Measurements from ENCODE around the gene TEAD4. TPM values are rescaled to one million over a fixed set of nuclear protein-coding genes. Genes with fewer than 3 reads are reported as not detected.

TEAD4 gene
- total RNA-seq, 1 donor from 2014 or later, result 5.1 TPM

DNA sequence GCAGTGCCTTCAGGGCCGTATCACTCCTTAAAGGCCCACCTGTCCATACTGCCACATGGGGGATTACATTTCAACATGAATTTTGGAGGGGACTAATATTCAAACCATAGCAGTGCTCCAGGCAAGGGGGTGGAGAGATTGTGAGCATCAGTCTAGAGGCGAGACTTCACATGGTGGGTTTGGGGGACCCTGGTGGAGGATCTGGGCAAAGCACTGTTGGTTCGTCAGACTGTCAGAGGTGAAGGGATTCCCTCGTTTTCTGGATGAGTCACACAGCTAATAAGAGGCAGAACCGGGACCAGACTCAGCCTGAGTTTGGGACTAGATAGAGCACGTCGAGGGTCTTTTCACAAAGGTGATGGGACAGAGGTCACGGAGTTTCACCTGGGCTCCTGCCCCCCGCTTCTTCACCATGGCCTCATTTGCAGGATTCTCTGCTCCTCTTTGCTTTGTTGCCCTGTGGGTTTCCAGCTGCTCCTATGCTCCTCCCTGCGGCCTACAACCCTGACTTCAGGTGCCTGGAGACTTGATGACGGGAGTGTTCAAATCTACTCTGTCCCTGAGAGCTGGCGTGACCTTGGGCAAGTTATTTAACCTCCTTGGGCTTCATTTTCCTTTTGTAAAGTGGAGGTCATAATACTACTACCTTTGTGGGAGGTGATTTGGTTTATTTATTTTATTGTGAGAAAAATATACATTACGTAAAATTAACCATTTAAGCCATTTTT, 41.5 kb downstream of the TEAD4 start:
- no peak for DNase-seq (ENCODE audit: low spot score)

DNA sequence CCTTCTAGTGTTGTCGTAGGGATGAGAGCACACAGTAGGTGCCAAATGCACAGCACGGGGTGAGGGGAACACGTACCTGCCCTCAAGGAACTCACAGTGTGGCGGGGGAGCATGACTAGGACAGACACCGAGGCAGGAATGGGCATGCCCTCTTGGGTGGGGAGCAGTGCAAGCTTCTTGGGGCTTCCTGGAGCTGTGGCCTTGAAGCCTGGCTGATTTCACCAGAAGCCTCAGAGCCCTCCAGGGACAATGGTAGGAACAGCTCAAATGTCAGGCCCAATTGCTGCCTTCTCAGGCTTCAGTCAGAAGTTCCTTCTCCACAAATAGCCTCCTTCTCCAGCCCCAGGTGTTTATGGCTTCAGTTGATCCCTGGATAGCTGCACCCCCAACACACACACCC, 43.4 kb downstream of the TEAD4 start:
- DNase-seq (ENCODE audit: low spot score), result no peak

DNA sequence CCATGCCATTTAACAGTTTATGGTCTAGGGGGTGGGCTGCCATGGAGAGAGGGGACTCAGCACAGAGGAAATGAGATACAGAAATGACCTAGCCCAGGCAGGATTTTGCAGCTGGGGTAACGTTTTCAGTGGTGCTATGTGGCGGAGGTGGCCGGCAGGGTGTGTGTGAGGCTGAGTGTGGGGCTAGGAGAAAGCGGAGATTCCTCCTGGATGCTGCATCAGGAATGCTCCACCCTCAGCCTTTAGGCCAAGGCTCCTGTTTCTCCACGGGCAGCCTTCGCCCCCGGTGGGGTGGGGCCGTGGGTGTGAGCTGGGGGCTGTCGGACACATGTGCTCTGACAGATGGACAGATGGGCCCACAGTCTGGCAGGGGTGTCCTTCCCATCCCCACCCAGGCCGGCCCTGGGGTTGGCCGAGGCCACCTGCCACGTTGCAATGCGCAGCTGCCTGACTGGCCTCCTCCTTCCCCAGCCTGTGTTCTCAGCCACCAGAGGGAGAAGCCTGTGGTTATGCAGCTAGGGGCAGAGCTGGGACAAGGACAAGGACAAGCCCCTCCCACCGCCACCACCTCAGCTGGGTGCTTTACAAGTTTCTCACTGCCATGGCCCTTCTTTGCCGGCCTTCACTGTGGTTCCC, 44.3 kb downstream of the TEAD4 start:
- DNase-seq (ENCODE audit: low spot score), result no peak

DNA sequence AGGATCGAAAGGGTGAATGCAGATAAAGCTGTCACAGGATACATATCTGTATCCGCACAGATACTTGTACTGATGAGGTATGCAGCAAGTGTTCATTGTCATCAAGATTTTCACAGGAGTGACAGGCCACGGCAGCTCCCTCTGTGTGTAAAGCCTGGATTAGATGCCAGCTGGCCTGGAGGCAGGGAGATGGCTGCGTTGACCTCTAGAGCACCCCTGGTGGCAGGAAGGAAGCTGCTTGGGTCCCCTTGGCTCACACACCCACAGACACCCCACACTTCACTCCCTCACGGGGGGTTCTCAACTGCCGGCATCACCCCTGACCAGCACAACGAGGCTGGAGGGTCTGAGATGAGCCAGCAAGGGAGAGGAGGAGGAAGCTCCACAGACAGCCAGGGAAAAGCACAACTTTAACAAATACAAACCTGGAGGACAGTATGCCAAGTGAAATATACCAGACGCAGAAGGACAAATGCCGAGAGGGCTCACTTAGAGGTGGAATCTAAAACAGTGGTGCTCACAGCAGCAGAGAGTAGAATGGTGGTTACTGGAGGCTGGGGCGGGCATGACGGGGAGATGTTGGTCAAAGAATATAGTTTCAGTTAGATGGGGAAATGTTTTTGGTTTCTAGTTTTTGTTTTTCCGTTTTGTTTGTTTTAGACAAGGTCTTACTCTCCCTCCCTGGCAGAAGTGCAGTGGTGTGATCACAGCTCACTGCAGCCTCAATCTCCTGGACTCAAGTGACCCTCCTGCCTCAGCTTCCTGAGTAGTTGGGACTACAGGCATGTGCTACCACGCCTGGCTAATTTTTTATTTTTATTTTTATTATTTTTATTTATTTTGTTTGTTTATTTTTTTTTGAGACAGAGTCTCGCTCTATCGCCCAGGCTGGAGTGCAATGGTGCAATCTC, 45.7 kb downstream of the TEAD4 start:
- no peak for DNase-seq (ENCODE audit: low spot score)

DNA sequence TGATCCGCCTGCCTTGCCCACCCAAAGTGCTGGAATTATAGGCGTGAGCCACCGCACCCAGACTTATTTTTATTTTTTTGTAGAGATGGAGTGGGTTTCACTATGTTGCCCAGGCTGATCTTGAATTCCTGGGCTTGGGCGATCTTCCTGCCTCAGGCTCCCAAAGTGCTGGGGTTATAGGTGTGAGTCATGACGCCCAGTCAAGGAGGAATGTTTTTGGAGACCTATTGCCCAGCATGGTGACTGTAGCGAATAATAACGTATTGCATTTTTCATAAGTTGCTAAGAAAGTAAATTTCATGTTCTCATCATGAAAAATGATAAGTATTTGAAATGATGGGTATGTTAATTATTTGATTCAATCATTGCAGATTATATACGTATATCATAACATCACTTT, 46.5 kb downstream of the TEAD4 start:
- no peak for DNase-seq (ENCODE audit: low spot score)

DNA sequence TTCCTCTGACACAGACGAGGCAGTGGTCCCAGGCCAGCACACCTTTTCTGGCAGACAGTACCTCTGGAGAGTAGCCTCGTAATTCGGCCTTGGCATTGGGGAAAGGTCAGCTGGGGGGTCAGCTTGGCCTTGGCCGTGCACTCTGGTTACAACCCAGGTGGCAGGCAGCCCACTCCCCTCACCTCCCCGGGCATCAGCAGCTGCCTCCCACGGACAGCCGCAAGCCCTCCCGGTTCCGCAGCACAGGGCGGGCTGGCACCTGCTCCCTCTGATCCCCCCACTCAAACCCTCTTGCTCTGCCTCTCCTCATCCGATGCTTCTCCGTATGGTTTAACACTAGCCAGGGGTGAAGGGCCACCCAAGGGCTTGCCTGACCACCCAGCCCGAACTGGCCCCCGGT, 50.6 kb downstream of the TEAD4 start:
- DNase-seq (ENCODE audit: low spot score), result no peak

DNA sequence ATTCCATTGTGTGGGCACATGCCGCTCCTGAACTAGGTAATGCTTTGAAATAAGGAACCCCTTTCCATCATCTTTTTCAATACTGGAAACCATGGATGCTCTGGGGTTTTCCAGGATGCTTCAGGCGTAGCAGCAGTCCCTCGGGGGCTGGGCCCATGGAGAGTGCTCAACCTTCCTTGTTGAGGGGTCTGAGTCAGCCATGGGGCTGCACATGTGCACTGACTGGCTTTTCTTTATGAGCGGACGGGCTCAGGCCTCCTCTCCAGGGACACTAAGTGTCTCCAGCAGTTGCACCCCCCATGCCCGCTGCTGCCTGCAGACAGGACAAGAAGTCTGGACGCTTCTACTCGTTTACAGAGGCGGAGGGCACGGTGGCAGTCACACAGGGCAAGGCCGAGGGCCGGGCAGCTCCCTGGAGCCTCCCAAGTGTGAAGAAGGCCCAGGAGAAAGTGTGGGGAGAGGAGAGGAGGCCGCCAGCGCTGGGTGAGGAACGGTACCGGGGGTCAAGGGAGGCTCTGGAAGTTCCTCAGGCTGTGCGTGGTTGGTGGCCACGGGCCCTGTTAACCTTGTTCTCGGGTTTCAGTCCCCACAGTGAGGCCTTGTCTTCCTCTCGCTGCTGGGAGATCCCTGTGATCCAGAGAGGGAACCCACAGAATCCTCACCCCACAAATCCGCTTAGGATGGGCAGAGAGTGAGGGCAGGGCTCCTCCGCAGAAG, 51.2 kb downstream of the TEAD4 start:
- DNase-seq (ENCODE audit: low spot score), result no peak

DNA sequence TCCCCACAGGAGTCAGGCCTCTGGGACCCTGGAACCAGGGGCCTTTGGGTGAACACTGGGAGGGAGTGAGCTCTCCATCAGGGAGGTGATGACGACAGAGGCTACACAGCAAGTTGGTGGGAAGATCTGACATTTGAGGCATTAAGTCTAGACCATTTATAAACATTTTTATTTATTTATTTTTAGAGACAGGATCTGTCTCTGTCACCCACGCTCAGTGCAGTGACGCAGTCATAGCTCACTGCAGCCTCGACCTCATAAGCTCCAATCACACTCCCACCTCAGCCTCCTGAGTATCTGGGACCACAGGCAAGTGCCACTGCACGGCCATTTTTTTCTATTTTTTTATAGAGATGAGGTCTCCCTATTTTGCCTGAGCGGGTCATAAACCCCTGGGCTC, 53.6 kb downstream of the TEAD4 start:
- no peak for DNase-seq (ENCODE audit: low spot score)

DNA sequence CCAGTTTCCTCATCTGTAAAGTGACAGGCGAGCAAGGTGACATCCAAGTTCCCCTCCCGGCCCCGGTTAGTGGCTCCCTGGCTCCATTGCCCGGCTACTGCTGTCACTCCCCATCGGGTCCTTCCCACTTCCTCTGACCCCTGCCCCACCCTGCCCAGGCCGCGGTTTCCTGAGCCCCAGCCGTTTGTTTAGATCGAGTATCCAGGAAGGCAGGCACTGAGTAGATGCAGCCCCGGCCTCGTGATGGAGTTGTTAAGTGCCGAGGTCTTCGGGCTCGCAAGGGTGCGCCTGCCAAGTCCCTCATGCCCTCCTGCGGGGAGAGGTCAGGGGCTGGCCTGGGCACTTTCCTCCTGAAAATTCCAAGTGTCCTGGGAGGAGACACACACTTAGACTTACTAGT, 55.4 kb downstream of the TEAD4 start:
- DNase-seq (ENCODE audit: low spot score), result no peak

DNA sequence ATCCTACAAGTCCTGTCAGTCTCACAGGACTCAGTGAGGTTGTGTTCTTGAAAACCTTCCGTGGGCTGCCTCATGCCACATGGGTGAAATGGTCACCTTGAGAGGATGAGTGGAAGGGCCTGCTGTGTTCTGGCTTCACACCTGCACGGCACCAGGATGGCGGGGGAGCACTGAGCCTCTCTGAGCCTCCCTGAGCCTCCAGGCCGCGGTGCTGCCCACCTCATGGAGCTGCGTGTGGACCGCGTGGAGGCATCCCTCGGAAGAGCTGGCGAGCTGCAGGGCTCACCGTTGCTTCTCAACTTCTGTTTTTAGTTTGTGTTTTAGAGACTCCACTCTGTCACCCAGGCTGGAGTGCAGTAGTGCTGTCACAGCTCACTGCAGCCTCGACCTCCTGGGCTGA, 56.2 kb downstream of the TEAD4 start:
- no peak for DNase-seq (ENCODE audit: low spot score)

DNA sequence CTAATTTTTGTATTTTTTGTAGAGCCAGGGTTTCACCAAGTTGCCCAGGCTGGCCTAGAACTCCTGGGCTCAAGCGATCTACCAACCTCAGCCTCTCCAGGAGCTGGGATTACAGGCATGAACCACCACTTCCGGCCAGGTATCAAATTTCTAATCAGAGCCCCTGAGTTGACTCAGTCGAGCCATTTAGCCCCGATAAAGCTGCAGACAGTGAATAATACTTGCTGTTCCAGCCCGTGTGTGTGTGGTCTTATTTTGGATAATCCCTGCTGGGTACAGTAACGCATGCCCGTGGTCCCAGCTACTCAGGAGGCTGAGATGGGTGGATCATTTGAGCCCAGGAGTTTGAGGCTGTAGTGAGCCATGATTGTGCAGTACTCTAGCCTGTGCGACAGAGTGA, 57.0 kb downstream of the TEAD4 start:
- DNase-seq (ENCODE audit: low spot score), result no peak

DNA sequence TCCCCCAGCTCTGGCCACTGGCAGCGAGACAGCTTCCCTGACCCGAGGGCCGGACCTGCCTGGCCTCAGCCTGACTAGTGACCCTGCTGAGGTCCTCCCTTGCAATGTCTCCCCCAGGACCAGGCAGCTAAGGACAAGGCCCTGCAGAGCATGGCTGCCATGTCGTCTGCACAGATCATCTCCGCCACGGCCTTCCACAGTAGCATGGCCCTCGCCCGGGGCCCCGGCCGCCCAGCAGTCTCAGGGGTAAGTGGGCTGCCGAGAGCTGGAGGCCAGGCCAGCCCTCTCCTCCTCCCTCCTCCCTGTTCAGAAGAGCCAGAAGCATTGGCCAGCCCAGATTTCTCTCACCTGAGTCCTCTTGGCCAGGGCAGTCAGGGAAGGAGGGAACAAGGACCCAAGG, 58.1 kb downstream of the TEAD4 start:
- DNase-seq (ENCODE audit: low spot score), result no peak

DNA sequence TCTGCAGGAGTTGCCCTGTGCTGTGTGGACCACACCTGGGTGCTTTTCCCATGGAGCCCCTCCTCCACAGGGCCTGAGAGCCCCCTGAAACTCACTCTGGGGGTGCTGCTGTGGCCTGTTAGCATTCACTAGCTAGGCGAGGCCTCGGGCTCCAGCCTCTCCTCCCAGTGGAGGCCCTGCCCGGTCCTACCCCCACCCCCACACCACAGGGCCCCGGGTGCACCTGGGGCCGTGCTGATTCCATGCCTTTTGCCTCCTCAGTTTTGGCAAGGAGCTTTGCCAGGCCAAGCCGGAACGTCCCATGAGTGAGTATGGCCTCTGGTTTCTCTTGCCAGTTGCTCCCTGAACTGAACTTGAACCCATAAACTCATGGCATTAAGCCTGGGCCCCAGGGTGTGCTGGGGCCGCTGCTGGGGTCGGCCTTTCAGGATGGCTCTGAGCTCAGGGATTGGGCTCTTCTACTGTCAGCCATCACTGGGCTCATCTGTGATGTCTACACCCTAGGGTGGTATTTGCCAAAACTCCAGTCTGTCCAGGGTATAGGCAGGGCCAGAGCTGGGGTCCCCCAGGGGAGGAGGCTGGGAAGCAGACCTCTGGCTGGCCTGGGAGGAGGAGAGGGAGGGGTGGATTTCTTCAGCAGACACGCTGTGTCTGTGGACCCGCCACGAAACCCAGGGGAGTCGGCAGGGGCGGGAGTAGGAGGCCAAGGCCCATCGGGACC, 59.2 kb downstream of the TEAD4 start:
- no peak for DNase-seq (ENCODE audit: low spot score)

DNA sequence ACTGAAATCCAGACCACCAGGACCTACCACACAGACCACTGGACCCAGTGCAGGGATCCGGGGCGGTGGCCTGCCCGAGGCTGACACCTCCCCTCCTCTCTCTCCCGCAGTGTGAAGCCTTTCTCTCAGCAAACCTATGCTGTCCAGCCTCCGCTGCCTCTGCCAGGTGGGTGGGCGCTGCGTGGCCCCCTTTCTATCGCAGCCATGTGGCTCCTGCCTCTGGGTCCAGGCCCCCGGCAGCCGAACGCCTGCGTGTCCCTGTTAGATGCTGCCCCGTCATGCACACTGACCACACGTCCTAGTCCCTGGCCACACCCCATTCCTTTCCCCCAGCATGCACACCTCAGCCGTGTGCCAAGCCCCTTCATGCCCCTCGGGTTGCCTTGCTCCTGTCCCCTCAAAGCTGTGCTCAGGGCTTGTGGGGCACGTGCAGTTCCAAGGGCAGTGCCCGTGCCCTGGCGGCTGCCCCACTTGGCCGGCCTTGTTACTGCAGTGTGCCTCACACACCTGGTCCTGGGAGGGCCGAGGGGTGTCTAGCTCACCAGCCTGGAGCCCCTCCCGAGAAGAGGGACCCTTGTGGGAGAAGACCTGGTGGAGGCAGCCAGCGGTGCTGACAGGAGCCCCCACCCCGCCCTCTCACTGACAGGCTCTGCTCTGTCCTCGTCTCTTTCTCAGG, 59.9 kb downstream of the TEAD4 start:
- no peak for DNase-seq (ENCODE audit: low spot score)

DNA sequence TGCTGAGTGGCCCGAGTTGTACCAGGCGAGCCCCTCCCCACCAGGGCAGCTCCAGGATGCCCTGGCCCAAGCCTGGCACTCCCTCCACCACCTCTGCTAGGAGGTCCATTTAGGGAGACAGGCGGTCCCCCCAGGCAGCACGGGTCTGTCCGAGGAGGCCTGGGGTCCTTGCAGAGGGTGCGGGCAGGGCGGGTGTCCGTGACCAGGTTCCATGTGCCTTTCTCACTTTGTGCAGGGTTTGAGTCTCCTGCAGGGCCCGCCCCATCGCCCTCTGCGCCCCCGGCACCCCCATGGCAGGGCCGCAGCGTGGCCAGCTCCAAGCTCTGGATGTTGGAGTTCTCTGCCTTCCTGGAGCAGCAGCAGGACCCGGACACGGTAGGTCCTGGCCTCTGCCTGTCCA, 61.2 kb downstream of the TEAD4 start:
- no peak for DNase-seq (ENCODE audit: low spot score)

DNA sequence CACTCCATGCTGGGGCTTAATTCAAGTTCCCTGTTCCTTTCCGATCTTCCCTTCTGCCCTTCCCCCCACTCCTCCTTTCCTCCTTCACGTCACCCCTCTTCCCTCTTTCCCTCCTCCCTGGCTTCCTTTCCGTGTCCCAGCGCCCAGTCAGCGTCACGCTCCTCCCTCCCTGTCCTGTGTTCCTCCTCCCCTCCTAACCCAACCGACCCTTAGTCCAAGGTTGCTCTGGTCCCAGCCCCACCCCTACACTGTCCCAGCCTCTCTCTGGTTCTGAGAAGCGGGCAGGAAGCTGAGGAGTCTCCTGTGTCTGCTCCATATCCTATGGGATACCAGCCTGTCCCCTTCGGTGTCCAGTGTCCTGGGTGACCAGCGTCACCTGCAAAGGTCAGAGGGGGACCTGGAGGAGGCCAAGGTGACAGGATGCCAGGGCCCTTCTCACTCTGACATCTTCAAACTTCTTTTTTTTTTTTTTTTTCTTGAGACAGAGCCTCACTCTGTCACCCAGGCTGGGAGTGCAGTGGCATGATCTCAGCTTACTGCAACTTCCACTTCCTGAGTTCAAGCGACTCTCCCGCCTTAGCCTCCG, 61.7 kb downstream of the TEAD4 start:
- DNase-seq (ENCODE audit: low spot score), result no peak

DNA sequence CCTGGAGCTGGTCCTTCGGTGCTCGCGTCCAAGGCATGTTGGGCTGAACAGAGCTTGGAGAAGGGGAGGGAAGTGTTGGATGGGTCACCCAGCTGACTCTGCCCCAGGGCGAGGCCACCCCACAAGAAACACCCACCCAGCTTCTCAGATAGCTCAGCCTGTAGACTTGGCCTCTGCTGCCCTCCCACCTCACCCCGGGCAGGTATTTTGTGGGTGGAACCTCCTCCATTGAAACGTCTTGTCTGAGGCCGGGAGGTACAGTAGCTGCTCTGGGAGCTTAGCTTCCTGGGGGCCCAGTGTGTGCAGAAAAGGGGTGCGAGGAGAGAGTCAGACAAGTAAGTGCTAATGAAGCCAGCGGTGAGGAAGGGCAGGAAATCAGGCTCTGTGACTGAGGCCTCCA, 63.2 kb downstream of the TEAD4 start:
- DNase-seq (ENCODE audit: low spot score), result no peak

DNA sequence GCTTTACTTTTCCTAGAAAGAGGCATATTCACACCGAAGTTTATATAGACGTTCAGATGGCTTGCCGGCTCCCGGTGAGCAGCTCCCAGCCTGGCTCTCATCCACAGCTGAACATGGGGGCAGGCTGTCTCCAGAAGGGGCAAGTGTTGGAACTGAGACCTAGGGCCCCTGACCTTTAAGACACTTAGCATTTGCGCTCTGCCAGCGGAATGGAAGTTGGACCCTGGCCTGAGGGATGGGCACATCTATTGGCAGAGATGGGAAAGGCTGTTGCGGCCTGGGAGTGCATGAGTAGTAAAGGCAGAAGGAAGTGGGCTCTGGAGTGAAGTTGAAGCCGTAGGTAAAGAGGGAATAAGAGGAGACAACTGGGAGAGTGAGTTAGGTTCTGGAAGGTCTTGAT, 63.8 kb downstream of the TEAD4 start:
- DNase-seq (ENCODE audit: low spot score), result no peak

DNA sequence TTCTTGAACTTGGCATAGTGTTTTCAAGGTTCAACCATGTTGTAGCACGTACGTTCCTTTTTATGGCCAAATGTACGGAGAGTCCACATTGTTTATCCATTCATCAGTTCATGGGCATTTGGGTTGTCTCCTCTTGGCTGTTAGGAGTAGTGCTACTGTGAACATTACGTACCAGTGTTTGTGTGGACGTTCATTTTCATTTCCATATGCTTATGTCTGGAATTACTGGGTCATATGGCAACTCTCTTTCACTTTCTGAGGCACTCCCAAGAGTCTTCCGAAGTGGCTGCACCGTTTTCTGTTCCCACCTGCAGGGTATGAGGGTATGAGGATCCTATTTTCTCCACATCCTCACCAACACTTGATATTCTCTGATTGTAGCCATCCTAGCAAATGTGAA, 68.9 kb downstream of the TEAD4 start:
- DNase-seq (ENCODE audit: low spot score), result no peak

DNA sequence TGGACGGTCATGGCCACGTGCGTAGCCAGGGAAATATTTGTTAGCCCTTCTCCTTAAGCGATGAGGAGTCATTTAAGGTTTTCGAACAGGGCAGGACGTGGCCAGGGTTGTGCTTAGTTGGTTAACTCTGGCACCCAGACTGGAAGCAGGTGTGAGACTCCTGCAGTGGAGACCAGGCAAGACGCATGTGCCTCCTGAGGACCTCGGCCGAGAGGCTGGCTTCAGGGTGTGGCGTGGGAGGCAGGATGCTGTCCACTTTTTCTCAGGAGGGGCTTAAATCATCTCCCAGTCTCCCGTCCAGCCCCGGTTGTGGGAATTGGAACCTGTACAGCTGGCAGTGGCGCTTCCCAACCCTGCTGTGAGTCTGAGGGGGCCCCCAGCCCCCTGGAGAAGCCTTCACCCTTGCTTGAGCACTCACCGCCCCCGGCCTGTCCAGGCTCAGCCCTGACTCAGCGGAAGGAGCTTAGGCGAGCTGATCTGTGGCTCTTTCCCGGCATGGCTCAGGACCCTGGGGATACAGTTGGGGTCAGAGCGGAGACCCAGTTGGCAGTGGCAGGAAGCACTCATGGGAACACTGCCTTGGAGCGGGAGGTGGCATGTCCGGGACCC, 71.7 kb downstream of the TEAD4 start:
- no peak for DNase-seq (ENCODE audit: low spot score)

Data from mucosa of gallbladder (tissue), 1 donor.